AG10803 (cell line): Measurements from ENCODE around the gene MCOLN1.

Source experiments
- DNase-seq: peaks from one replicate; pipeline ENCODE4 v3.0.0; 2010; ENCODE audit warnings: low read depth
- H3K4me3 ChIP-seq: 2 replicates; pipeline ENCODE4 v1.5.1; 2011; ENCODE audit warnings: mild to moderate bottlenecking, low read length, control low read depth
- TF ChIP-seq, protein P1 (sequence below): conservative IDR thresholded peaks from 2 replicates; pipeline ENCODE4 v1.5.1; 2011; ENCODE audit warnings: mild to moderate bottlenecking, low read length, control low read depth, inconsistent platforms

The MCOLN1 gene

DNA sequence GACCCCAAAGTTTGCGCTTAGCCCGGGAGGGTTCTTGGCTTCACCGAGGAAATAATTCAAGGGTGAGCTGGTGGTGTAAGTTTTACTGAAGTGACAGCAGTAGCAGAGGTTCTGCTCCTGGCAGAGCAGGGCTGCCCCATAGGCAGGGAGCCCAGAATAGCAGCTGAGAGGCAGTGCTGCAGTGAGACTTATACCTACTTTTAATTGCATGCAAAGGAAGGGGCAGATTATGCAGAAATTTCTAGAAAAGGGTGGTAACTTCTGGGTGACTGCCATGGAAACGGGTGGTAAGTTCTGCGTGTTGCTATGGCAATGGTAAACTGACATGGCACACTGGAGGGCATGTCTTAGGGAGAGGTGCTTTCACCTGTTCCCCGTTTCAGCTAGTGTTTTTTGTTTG lies 55.7 kb downstream of the MCOLN1 start:
- H3K4me3 ChIP-seq: no peak overlapping the region
- DNase-seq: no peak
- TF ChIP-seq, protein P1, sequence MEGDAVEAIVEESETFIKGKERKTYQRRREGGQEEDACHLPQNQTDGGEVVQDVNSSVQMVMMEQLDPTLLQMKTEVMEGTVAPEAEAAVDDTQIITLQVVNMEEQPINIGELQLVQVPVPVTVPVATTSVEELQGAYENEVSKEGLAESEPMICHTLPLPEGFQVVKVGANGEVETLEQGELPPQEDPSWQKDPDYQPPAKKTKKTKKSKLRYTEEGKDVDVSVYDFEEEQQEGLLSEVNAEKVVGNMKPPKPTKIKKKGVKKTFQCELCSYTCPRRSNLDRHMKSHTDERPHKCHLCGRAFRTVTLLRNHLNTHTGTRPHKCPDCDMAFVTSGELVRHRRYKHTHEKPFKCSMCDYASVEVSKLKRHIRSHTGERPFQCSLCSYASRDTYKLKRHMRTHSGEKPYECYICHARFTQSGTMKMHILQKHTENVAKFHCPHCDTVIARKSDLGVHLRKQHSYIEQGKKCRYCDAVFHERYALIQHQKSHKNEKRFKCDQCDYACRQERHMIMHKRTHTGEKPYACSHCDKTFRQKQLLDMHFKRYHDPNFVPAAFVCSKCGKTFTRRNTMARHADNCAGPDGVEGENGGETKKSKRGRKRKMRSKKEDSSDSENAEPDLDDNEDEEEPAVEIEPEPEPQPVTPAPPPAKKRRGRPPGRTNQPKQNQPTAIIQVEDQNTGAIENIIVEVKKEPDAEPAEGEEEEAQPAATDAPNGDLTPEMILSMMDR: no peak

DNA sequence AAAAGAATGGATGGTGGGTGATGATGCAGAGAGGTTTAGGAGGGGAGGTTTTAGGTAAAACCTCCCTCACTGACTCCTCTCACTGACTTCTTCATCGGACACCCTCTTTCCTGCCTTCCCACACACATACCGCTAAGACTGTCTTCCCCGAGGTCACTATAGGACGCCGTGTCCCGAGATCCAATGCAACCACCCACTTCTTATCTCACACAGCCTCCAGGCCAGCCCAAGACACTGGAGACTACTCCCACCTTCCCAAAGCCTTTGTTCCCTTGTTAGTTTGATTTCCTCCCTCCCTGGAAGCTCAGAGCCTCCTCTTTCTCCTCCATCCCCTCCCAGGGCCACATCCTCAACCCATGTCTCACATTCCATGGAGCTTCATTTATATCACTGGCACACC lies 56.8 kb downstream of the MCOLN1 start:
- no peak for DNase-seq
- H3K4me3 ChIP-seq: no peak overlapping the region
- TF ChIP-seq, protein P1: no peak

DNA sequence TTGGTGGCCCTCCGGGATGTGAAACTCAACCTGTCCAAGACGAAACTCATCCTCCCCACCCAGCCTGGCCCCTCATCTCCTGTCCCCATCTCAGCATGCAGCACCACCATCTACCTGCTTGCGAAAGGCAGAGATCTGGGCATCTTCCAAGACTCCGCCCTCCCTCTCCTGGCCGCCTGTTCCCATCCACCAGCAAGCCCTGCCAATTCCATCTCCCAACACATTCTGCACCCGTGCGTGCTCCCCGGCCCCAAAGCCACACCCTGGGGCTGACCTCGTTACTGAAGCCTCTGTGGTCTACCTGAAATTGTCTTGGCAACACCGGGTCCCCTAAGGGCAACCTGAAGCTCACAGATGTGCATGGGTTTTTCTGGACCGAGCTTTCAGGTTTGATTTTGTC lies 60.0 kb downstream of the MCOLN1 start:
- no peak for DNase-seq
- no peak overlapping the region for H3K4me3 ChIP-seq
- TF ChIP-seq, protein P1: no peak
